ENCODE measurements around the gene ADAM22. TPM values are rescaled to one million over a fixed set of nuclear protein-coding genes. Genes with fewer than 3 reads are reported as not detected.

The ADAM22 gene
- total and polyA plus RNA-seq, 2 donors (not counting 1 experiment from before 2014, with no cell fraction given) = 0.30 to 1.8 TPM

DNA sequence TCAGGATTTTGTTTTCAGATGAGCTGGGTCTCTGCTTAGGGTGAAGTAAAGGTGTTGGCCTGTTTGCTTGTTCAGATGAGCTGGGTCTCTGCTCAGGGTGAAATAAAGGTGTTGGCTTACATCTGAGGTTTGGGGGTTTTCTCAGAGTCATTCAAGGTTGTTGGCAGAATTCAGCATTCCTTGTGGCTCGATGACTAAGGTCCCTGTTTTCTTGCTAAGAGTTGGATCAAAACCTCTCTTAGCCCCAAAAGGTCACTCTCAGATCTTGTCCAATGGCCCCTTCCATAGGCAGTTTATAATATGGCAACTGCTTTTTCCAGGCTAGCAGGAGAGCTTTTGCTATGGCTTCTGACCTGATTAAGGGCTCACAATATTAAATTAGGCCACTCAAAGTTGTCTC, 106.6 kb downstream of the ADAM22 start:
- DNase-seq = no peak
- no CpG with 5 or more reads among the region's 1 CpG for WGBS (ENCODE audit: insufficient coverage)
- no peaks in the 10 kb centered on the region for H3K4me1 ChIP-seq (ENCODE audit: control insufficient read depth in 2 of 2, insufficient read depth in 2 of 2, low read length in 2 of 2)
- CTCF ChIA-PET = no interaction called here
- Mint-ChIP-seq H3K9me3 (ENCODE audit: insufficient read depth) (no peaks in the 10 kb centered on the region), H3K4me3 (no peak overlapping the region), H3K27ac (no peak overlapping the region), H3K27me3 (no peaks in the 10 kb centered on the region), H3K4me1 (peaks cover 3% of the 10 kb centered on the region)
- TF ChIP-seq EZH2 (IDR thresholded peaks at IDR 0.05; ENCODE audit: borderline replicate concordance, insufficient read depth, low read depth, low read length, poor library complexity, severe bottlenecking) = no peak
- TF ChIP-seq, protein P1, sequence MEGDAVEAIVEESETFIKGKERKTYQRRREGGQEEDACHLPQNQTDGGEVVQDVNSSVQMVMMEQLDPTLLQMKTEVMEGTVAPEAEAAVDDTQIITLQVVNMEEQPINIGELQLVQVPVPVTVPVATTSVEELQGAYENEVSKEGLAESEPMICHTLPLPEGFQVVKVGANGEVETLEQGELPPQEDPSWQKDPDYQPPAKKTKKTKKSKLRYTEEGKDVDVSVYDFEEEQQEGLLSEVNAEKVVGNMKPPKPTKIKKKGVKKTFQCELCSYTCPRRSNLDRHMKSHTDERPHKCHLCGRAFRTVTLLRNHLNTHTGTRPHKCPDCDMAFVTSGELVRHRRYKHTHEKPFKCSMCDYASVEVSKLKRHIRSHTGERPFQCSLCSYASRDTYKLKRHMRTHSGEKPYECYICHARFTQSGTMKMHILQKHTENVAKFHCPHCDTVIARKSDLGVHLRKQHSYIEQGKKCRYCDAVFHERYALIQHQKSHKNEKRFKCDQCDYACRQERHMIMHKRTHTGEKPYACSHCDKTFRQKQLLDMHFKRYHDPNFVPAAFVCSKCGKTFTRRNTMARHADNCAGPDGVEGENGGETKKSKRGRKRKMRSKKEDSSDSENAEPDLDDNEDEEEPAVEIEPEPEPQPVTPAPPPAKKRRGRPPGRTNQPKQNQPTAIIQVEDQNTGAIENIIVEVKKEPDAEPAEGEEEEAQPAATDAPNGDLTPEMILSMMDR (IDR thresholded peaks at IDR 0.05) = no peak
- no peak overlapping the region for H3K4me2 ChIP-seq (replicated peaks; ENCODE audit: low read depth, low read length, poor library complexity, severe bottlenecking)
- ATAC-seq (ENCODE audit: low read depth) = no peak
- intact Hi-C loops (cut with micrococcal nuclease) = no loop called here
- H3K9me3 ChIP-seq (ENCODE audit: control extremely low read depth in 1 of 3, control insufficient read depth in 2 of 3, insufficient read depth in 1 of 3, low read length in 2 of 3) = no peaks in the 10 kb centered on the region
- no peak overlapping the region for H3K9ac ChIP-seq (ENCODE audit: low read length)
- no peak overlapping the region for H3K27ac ChIP-seq (ENCODE audit: low read length in 2 of 2)
- H4K20me1 ChIP-seq (ENCODE audit: control insufficient read depth, insufficient read depth, low read length, poor library complexity, severe bottlenecking) = no peaks in the 10 kb centered on the region
- H2AFZ ChIP-seq (ENCODE audit: insufficient read depth, low read depth, low read length, poor library complexity, severe bottlenecking) = no peak overlapping the region
- H3K36me3 ChIP-seq (replicated peaks in 1 of 2; ENCODE audit: control extremely low read depth in 1 of 2, control insufficient read depth in 1 of 2, extremely low read depth in 1 of 2, insufficient read depth in 2 of 2, low read length in 1 of 2) = no peaks in the 10 kb centered on the region
- POLR2A ChIA-PET = no interaction called here
- H3K27me3 ChIP-seq (replicated peaks in 1 of 4; ENCODE audit: control extremely low read depth in 1 of 4, control insufficient read depth in 3 of 4, insufficient read depth in 4 of 4, low read length in 3 of 4) = no peaks in the 10 kb centered on the region
- no peak overlapping the region for H3K4me3 ChIP-seq (ENCODE audit: control extremely low read depth in 1 of 5, extremely low read depth in 1 of 5, insufficient read depth in 1 of 5, low read depth in 2 of 5, low read length in 4 of 5)
- H3K79me2 ChIP-seq (ENCODE audit: control insufficient read depth, insufficient read depth, low read length) = no peaks in the 10 kb centered on the region

- H3K36me3 ChIP-seq (replicated peaks in 1 of 2; ENCODE audit: control extremely low read depth in 1 of 2, control insufficient read depth in 1 of 2, extremely low read depth in 1 of 2, insufficient read depth in 2 of 2, low read length in 1 of 2) = no peaks in the 10 kb centered on the region
- no peak overlapping the region for H3K4me3 ChIP-seq (ENCODE audit: control extremely low read depth in 1 of 5, extremely low read depth in 1 of 5, insufficient read depth in 1 of 5, low read depth in 2 of 5, low read length in 4 of 5)
- H4K20me1 ChIP-seq (ENCODE audit: control insufficient read depth, insufficient read depth, low read length, poor library complexity, severe bottlenecking) = no peaks in the 10 kb centered on the region
- no peak for TF ChIP-seq EZH2 (IDR thresholded peaks at IDR 0.05; ENCODE audit: borderline replicate concordance, insufficient read depth, low read depth, low read length, poor library complexity, severe bottlenecking)
- TF ChIP-seq, protein P1 (IDR thresholded peaks at IDR 0.05) = no peak
- H3K4me2 ChIP-seq (replicated peaks; ENCODE audit: low read depth, low read length, poor library complexity, severe bottlenecking) = no peak overlapping the region
- no CpG with 5 or more reads among the region's 1 CpG for WGBS (ENCODE audit: insufficient coverage)
- POLR2A ChIA-PET = no interaction called here
- no peak overlapping the region for H2AFZ ChIP-seq (ENCODE audit: insufficient read depth, low read depth, low read length, poor library complexity, severe bottlenecking)
- H3K27me3 Mint-ChIP-seq = no peaks in the 10 kb centered on the region
- no peaks in the 10 kb centered on the region for H3K27me3 ChIP-seq (replicated peaks in 1 of 4; ENCODE audit: control extremely low read depth in 1 of 4, control insufficient read depth in 3 of 4, insufficient read depth in 4 of 4, low read length in 3 of 4)
- H3K9ac ChIP-seq (ENCODE audit: low read length) = no peak overlapping the region
- H3K4me1 Mint-ChIP-seq = peaks cover 5% of the 10 kb centered on the region
- no peaks in the 10 kb centered on the region for H3K4me1 ChIP-seq (ENCODE audit: control insufficient read depth in 2 of 2, insufficient read depth in 2 of 2, low read length in 2 of 2)
- CTCF ChIA-PET = interaction anchor here (0.8 kb wide), 1 partner anchor 8 kb away, joined by 3 read pairs; no protein-coding TSS in a partner anchor
- H3K27ac ChIP-seq (ENCODE audit: low read length in 2 of 2) = no peak overlapping the region
- no peaks in the 10 kb centered on the region for H3K9me3 ChIP-seq (ENCODE audit: control extremely low read depth in 1 of 3, control insufficient read depth in 2 of 3, insufficient read depth in 1 of 3, low read length in 2 of 3)
- H3K27ac Mint-ChIP-seq = no peak overlapping the region
- intact Hi-C loops (cut with micrococcal nuclease) = no loop called here
- no peaks in the 10 kb centered on the region for H3K9me3 Mint-ChIP-seq (ENCODE audit: insufficient read depth)
- DNase-seq (no peak), ATAC-seq (ENCODE audit: low read depth) (no peak)
- no peak overlapping the region for H3K4me3 Mint-ChIP-seq
- H3K79me2 ChIP-seq (ENCODE audit: control insufficient read depth, insufficient read depth, low read length) = no peaks in the 10 kb centered on the region
These were observed 107.5 kb downstream of the ADAM22 start for GRCh38 chr7:88041583-88041982.
